SJCRH30 (cell line): ENCODE results near the gene MYCBPAP. TPM values are rescaled to one million over a fixed set of nuclear protein-coding genes. Genes with fewer than 3 reads are reported as not detected.

Experiments used
- DNase-seq, 2 experiments: peaks; one replicate each; pipeline ENCODE4 v3.0.0-alpha.2; 2015 to 2020
- H3K27ac ChIP-seq: fragments of 250-450 bp; sonication (Bioruptor Pico); 2 replicates; pipeline ENCODE4 v1.5.1; 2020; ENCODE audit warnings: mild to moderate bottlenecking, moderate library complexity
- H3K27me3 ChIP-seq: fragments of 250-450 bp; sonication (Bioruptor Pico); 2 replicates; pipeline ENCODE4 v1.5.1; 2020; ENCODE audit warnings: mild to moderate bottlenecking, moderate library complexity
- H3K36me3 ChIP-seq: fragments of 250-450 bp; sonication (Bioruptor Pico); 2 replicates; pipeline ENCODE4 v1.5.1; 2020; ENCODE audit warnings: mild to moderate bottlenecking, moderate library complexity
- H3K4me1 ChIP-seq: fragments of 250-450 bp; sonication (Bioruptor Pico); 2 replicates; pipeline ENCODE4 v1.5.1; 2020; ENCODE audit warnings: mild to moderate bottlenecking, moderate library complexity
- H3K4me3 ChIP-seq: fragments of 250-450 bp; sonication (Bioruptor Pico); 2 replicates; pipeline ENCODE4 v1.5.1; 2020; ENCODE audit warnings: mild to moderate bottlenecking, moderate library complexity
- H3K9me3 ChIP-seq: fragments of 250-450 bp; sonication (Bioruptor Pico); replicated peaks from 2 replicates; pipeline ENCODE4 v1.5.1; 2020; ENCODE audit warnings: mild to moderate bottlenecking, moderate library complexity
- total RNA-seq: library from RNA; depleted of rRNA; stranded (reverse); fragments of >200 nt; shearing (Covaris generic); gene quantifications from 2 replicates; pipeline ENCODE4 v1.2.3, GENCODE V29; 2014; rRNA removed

The MYCBPAP gene, protein sequence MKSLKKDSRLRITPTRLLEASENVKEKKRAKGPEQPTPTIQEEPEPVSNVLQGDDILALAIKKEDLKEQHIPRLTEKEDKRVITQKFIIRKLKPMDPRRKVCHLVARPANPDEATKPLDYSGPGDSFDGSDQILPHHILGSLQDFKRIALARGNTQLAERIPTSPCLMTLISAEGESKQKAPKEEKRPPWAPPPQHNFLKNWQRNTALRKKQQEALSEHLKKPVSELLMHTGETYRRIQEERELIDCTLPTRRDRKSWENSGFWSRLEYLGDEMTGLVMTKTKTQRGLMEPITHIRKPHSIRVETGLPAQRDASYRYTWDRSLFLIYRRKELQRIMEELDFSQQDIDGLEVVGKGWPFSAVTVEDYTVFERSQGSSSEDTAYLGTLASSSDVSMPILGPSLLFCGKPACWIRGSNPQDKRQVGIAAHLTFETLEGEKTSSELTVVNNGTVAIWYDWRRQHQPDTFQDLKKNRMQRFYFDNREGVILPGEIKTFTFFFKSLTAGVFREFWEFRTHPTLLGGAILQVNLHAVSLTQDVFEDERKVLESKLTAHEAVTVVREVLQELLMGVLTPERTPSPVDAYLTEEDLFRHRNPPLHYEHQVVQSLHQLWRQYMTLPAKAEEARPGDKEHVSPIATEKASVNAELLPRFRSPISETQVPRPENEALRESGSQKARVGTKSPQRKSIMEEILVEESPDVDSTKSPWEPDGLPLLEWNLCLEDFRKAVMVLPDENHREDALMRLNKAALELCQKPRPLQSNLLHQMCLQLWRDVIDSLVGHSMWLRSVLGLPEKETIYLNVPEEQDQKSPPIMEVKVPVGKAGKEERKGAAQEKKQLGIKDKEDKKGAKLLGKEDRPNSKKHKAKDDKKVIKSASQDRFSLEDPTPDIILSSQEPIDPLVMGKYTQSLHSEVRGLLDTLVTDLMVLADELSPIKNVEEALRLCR
- total RNA-seq: not detected in 2 replicates

DNA sequence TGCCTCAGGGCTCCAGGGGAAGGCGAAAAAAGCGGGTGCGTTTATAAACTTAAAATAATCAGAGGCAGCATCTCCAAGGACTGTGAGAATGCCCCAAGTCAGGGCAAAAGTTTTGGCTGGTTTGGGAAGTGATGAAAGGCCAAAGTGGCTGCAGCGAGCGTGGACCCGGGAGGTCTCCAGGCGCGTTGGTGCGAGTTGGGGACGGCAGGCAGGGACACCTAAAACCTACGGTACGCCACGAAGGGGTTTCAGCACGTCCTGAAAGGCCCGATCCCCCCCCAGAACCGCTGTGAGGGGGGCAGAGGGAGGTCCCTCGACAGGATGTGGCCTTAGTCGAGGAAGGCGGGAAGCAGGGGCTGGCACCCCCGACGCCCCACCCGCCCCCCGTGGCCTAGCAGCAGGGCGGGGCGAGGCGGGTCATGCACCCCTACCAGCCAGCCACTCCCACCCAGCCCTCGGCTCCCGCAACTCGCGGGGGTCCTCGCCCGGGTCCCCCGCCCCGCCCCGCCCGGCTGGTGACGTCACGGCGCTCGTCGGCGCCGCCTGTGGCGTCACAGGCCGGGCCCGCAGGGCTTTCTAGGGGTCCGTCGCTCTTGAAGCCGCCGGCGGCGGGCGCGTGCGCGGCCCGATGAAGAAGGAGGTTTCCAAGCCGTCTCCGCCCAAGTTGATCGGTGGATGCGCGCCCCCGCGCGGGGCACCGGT lies at the start of gene MYCBPAP:
Gene MYCBPAP (plus strand): TSS at position 569 of the 702 bp plus-strand sequence. CDS start 236 bp downstream, outside the sequence.
- Histone ChIP-seq H3K36me3 (no peaks in the 10 kb centered on the region), H3K27ac (no peak within 1 kb of the TSS), H3K4me1 (no peaks in the 10 kb centered on the region), H3K27me3 (no peaks in the 10 kb centered on the region), H3K4me3 (no peak within 1 kb of the TSS), H3K9me3 (no peaks in the 10 kb centered on the region)
- no peak for DNase-seq

GRCh38 chr17:50458701-50459676 lies 49.2 kb upstream of the MYCBPAP start:
- Histone ChIP-seq H3K4me3 (no peak overlapping the region), H3K36me3 (no peaks in the 10 kb centered on the region), H3K4me1 (no peaks in the 10 kb centered on the region), H3K9me3 (no peaks in the 10 kb centered on the region), H3K27me3 (no peaks in the 10 kb centered on the region), H3K27ac (no peak overlapping the region)
- no peak for DNase-seq

DNA sequence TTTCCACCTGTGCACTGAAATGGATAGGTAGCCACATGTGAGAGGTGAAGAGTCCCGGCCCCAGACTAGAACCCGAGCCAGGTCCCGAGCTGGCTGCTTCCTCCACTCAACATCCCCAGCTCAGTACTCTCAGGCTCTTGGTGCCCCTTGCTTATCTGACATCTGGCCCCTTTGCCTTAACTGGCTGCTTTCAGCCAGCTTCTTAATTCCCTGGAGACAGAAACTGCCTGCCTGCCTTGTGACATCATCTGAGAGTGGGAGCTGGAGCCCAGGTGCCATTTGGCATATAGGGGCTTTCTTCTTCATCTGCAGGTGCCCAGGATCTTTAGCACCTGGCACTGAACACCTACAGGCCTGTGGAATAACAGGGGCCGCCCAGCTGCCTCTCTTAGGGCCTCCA lies 48.5 kb upstream of the MYCBPAP start:
- H3K27me3 ChIP-seq: no peaks in the 10 kb centered on the region
- no peaks in the 10 kb centered on the region for H3K4me1 ChIP-seq
- no peak overlapping the region for H3K27ac ChIP-seq
- H3K4me3 ChIP-seq: no peak overlapping the region
- no peak for DNase-seq
- H3K9me3 ChIP-seq: no peaks in the 10 kb centered on the region
- H3K36me3 ChIP-seq: no peaks in the 10 kb centered on the region

GRCh38 chr17:50460831-50461526 lies 47.3 kb upstream of the MYCBPAP start:
- no peaks in the 10 kb centered on the region for H3K27me3 ChIP-seq
- H3K9me3 ChIP-seq: no peaks in the 10 kb centered on the region
- H3K27ac ChIP-seq: no peak overlapping the region
- H3K4me3 ChIP-seq: no peak overlapping the region
- H3K4me1 ChIP-seq: no peaks in the 10 kb centered on the region
- H3K36me3 ChIP-seq: no peaks in the 10 kb centered on the region
- no peak for DNase-seq

- H3K4me1 ChIP-seq: no peaks in the 10 kb centered on the region
- DNase-seq: no peak
- H3K4me3 ChIP-seq: no peak overlapping the region
- no peaks in the 10 kb centered on the region for H3K36me3 ChIP-seq
- H3K27ac ChIP-seq: no peak overlapping the region
- no peaks in the 10 kb centered on the region for H3K9me3 ChIP-seq
- H3K27me3 ChIP-seq: no peaks in the 10 kb centered on the region
These were observed 46.6 kb upstream of the MYCBPAP start for GRCh38 chr17:50461550-50462132.

- H3K4me3 ChIP-seq: no peak overlapping the region
- H3K36me3 ChIP-seq: no peaks in the 10 kb centered on the region
- no peak for DNase-seq
- no peaks in the 10 kb centered on the region for H3K27me3 ChIP-seq
- no peaks in the 10 kb centered on the region for H3K9me3 ChIP-seq
- H3K27ac ChIP-seq: no peak overlapping the region
- no peaks in the 10 kb centered on the region for H3K4me1 ChIP-seq
These were observed 45.8 kb upstream of the MYCBPAP start for GRCh38 chr17:50462446-50462845.

GRCh38 chr17:50464121-50464520 lies 44.1 kb upstream of the MYCBPAP start:
- no peaks in the 10 kb centered on the region for H3K9me3 ChIP-seq
- H3K36me3 ChIP-seq: no peaks in the 10 kb centered on the region
- H3K27ac ChIP-seq: no peak overlapping the region
- no peak overlapping the region for H3K4me3 ChIP-seq
- no peak for DNase-seq
- H3K4me1 ChIP-seq: no peaks in the 10 kb centered on the region
- H3K27me3 ChIP-seq: no peaks in the 10 kb centered on the region

- DNase-seq: no peak
- Histone ChIP-seq H3K36me3 (no peaks in the 10 kb centered on the region), H3K4me1 (no peaks in the 10 kb centered on the region), H3K27me3 (no peaks in the 10 kb centered on the region), H3K4me3 (no peak overlapping the region), H3K9me3 (no peaks in the 10 kb centered on the region), H3K27ac (no peak overlapping the region)
These were observed 43.5 kb upstream of the MYCBPAP start for GRCh38 chr17:50464736-50465135.

DNA sequence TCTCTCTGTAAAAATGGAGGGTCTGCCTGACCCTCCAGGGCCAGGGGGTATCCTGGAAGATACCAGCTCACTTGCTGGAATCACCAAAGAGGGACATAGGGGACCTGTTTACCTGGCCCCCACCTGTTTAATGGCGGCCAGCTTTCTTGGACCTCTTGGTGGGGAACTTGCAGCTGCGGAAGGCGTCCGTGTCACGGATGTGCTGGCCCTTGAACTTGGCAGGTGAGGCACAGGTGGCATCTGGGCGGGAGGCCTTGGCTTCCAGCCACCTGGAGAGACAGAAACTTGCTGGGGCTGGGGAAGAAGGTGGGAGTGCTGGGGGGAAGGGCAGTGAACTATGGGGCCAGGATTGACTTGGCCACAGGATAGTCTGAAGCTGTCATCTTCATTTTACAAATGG lies 43.1 kb upstream of the MYCBPAP start:
- Histone ChIP-seq H3K36me3 (no peaks in the 10 kb centered on the region), H3K27me3 (no peaks in the 10 kb centered on the region)

DNA sequence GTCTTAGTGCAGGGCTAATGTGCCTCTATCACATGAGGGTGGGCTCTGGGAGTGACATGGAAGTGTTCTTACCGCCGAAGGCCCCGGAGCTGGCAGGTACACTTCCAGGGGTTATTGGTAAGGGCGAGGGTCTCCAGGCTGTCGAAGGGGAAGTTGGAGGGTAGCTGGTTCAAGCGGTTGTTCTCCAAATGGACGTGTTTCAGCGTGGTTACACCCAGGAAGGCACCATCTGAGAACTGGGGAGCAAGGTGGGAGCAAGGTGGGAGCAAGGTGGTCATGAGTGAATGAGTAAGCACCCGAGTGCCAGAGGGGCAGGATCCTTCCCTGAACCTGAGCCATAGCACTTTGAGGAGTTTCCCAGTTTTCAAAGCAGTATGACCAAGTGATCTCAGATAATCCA lies 42.6 kb upstream of the MYCBPAP start:
- H3K4me1 ChIP-seq: no peaks in the 10 kb centered on the region
- no peaks in the 10 kb centered on the region for H3K9me3 ChIP-seq
- no peak overlapping the region for H3K27ac ChIP-seq
- no peak for DNase-seq
- H3K4me3 ChIP-seq: no peak overlapping the region
- H3K36me3 ChIP-seq: no peaks in the 10 kb centered on the region
- no peaks in the 10 kb centered on the region for H3K27me3 ChIP-seq

More for the DNA sequence above, 43.1 kb upstream of the MYCBPAP start:
- Histone ChIP-seq H3K4me3 (no peak overlapping the region), H3K4me1 (no peaks in the 10 kb centered on the region), H3K9me3 (no peaks in the 10 kb centered on the region), H3K27ac (no peak overlapping the region)
- DNase-seq: no peak

GRCh38 chr17:50466371-50467113 lies 41.7 kb upstream of the MYCBPAP start:
- H3K4me1 ChIP-seq: no peaks in the 10 kb centered on the region
- no peaks in the 10 kb centered on the region for H3K9me3 ChIP-seq
- H3K27ac ChIP-seq: no peak overlapping the region
- DNase-seq: no peak
- H3K36me3 ChIP-seq: no peaks in the 10 kb centered on the region
- no peaks in the 10 kb centered on the region for H3K27me3 ChIP-seq
- H3K4me3 ChIP-seq: no peak overlapping the region

- no peaks in the 10 kb centered on the region for H3K9me3 ChIP-seq
- no peak for DNase-seq
- no peak overlapping the region for H3K4me3 ChIP-seq
- H3K36me3 ChIP-seq: no peaks in the 10 kb centered on the region
- no peak overlapping the region for H3K27ac ChIP-seq
- H3K27me3 ChIP-seq: no peaks in the 10 kb centered on the region
- H3K4me1 ChIP-seq: no peaks in the 10 kb centered on the region
These were observed 41.0 kb upstream of the MYCBPAP start for GRCh38 chr17:50467114-50467854.
